ENCODE measurements around the gene RASSF8.

DNA sequence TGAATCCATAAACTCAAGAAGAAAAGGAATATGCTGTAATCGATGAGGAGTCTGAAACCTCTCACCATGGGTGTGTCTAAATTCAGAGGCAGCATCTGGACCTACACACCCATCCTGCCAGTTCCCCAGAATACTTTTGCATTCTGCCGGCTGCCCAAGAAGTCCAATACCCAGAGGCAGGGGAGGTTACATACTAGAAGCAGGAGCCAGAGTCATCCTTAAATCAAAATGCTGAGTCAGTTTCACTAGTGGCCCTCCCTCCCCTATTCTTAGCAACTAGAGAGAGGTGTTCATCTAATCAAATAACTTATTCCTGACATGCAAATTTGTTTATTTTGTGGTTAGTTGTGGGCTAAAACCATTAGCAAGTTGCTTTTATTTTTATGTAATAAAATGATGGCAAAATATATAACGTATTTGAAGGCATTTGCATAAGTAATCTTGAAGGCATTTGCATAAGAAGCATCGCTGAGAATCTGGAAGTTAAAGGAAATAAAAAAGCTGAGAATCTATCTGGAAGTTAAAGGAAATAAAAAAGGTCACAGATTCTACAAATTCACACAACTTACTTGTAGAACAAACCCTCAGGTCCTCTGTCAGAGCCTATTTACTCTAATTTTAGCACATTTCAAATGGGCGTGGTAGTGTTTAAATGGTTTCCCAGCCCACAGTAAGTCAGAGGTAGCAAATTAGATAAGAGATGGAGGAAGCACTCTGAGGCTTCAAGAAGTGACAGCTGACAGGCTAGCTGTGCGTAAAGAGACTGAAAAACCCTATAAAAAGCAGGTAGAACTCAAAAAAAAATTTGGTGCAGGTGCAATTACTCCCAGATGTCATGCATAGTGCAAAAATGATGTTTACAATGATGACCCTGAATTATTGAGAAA lies 158.6 kb downstream of the RASSF8 start:
- TF ChIP-seq POLR2A (IDR thresholded peaks at IDR 0.05) (no peak), POLR2AphosphoS5 (IDR thresholded peaks at IDR 0.05) (no peak)
- TF ChIP-seq, protein P1, sequence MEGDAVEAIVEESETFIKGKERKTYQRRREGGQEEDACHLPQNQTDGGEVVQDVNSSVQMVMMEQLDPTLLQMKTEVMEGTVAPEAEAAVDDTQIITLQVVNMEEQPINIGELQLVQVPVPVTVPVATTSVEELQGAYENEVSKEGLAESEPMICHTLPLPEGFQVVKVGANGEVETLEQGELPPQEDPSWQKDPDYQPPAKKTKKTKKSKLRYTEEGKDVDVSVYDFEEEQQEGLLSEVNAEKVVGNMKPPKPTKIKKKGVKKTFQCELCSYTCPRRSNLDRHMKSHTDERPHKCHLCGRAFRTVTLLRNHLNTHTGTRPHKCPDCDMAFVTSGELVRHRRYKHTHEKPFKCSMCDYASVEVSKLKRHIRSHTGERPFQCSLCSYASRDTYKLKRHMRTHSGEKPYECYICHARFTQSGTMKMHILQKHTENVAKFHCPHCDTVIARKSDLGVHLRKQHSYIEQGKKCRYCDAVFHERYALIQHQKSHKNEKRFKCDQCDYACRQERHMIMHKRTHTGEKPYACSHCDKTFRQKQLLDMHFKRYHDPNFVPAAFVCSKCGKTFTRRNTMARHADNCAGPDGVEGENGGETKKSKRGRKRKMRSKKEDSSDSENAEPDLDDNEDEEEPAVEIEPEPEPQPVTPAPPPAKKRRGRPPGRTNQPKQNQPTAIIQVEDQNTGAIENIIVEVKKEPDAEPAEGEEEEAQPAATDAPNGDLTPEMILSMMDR (IDR thresholded peaks at IDR 0.05), result no peak
